HCT116 (cell line): ENCODE data around the gene ALK. TPM values are rescaled to one million over a fixed set of nuclear protein-coding genes. Genes with fewer than 3 reads are reported as not detected.

ENCODE experiments used
- ATAC-seq: fragments of 200-7000 bp; cut with Tn5 transposase; 2 replicates; pipeline ENCODE4 v1.9.1; 2020; ENCODE audit warnings: mild to moderate bottlenecking, moderate library complexity
- BruUV-seq: library from RNA; stranded (reverse); fragments of 400-500 nt; replicated peaks from 2 replicates; lab custom pipeline; 2021; lab: Mats Ljungman, UMichigan
- CTCF ChIA-PET: fragments of 300-600 bp; sonication (Branson Sonifier 250); formaldehyde crosslinking; loops from one replicate; lab custom pipeline; 2021; ENCODE audit warnings: antibody characterized with exemption; lab: Charles Lee
- POLR2A ChIA-PET: fragments of 300-600, 350-600 bp; sonication (Branson Sonifier 250); formaldehyde crosslinking; loops from one replicate; lab custom pipeline; 2021; ENCODE audit warnings: antibody characterized with exemption; lab: Charles Lee
- RAD21 ChIA-PET, 2 experiments: fragments of 300-600 bp; sonication (Branson Sonifier 250); formaldehyde crosslinking; loops; one replicate each; lab custom pipeline; 2023; ENCODE audit warnings: low total read pairs in 2 of 2; ENCODE audit not compliant: uncharacterized antibody in 2 of 2, unreplicated experiment in 2 of 2, low non-redundant PET in 1 of 2; lab: Charles Lee
- DNase-seq: peaks from one replicate; pipeline ENCODE4 v3.0.0-alpha.2; 2010; ENCODE audit warnings: low read depth, low spot score
- H2AFZ ChIP-seq: fragments of 200-600 bp; shearing (Covaris generic), sonication (generic); 2 replicates; pipeline ENCODE4 v1.6.1; 2017; ENCODE audit warnings: low read depth, mixed run types, mixed read lengths, antibody characterized with exemption, low read length; ENCODE audit not compliant: poor library complexity, severe bottlenecking
- H3K27ac ChIP-seq: 2 replicates; pipeline ENCODE4 v1.5.1; 2012; ENCODE audit warnings: low read depth, low read length
- H3K27me3 ChIP-seq: fragments of 200-600 bp; sonication (generic); 2 replicates; pipeline ENCODE4 v1.6.1; 2016; ENCODE audit warnings: mixed run types, low read length, mixed read lengths; ENCODE audit not compliant: insufficient read depth
- H3K36me3 ChIP-seq, 2 experiments: fragments of 200-500 bp in 1 of 2; fragments of 200-600 bp in 1 of 2; sonication (Bioruptor generic) in 1 of 2; sonication (generic) in 1 of 2; 2 replicates each; pipeline versions ENCODE4 v1.5.1 to v1.6.1; 2014 to 2016; ENCODE audit warnings: low read length in 2 of 2, inconsistent platforms in 1 of 2, mixed read lengths in 1 of 2, mixed run types in 1 of 2; ENCODE audit not compliant: insufficient read depth in 2 of 2, control insufficient read depth in 1 of 2
- H3K4me1 ChIP-seq, 2 experiments: fragments of 200-600 bp in 1 of 2; sonication (generic) in 1 of 2; 2 replicates each; pipeline versions ENCODE4 v1.5.1 to v1.6.1; 2012 to 2017; ENCODE audit warnings: low read length in 2 of 2, inconsistent platforms in 1 of 2, mild to moderate bottlenecking in 1 of 2, mixed read lengths in 1 of 2, mixed run types in 1 of 2, moderate library complexity in 1 of 2; ENCODE audit not compliant: insufficient read depth in 2 of 2, control insufficient read depth in 1 of 2
- H3K4me2 ChIP-seq: fragments of 200-600 bp; sonication (generic); 2 replicates; pipeline ENCODE4 v1.6.1; 2017; ENCODE audit warnings: mixed run types, low read length, mixed read lengths
- H3K4me3 ChIP-seq, 2 experiments: fragments of 200-600 bp in 1 of 2; sonication (generic) in 1 of 2; replicated peaks in 1 of 2; 2 replicates each; pipeline ENCODE4 v1.5.1; 2011 to 2016; ENCODE audit warnings: low read length in 2 of 2, control low read depth in 1 of 2, low read depth in 1 of 2, mild to moderate bottlenecking in 1 of 2, mixed read lengths in 1 of 2, mixed run types in 1 of 2
- H3K79me2 ChIP-seq: fragments of 200-600 bp; sonication (generic); 2 replicates; pipeline ENCODE4 v1.6.1; 2017; ENCODE audit warnings: mild to moderate bottlenecking, mixed run types, low read length, moderate library complexity, mixed read lengths; ENCODE audit not compliant: insufficient read depth
- H3K9ac ChIP-seq: fragments of 200-600 bp; sonication (generic); 2 replicates; pipeline ENCODE4 v1.6.1; 2016; ENCODE audit warnings: low read length, mixed read lengths
- H3K9me2 ChIP-seq: fragments of 200-600 bp; sonication (generic), shearing (Covaris generic); 2 replicates; pipeline ENCODE4 v1.6.1; 2017; ENCODE audit warnings: mixed run types, mild to moderate bottlenecking, moderate library complexity; ENCODE audit not compliant: insufficient read depth
- H3K9me3 ChIP-seq, 2 experiments: fragments of 200-500 bp in 1 of 2; fragments of 200-600 bp in 1 of 2; sonication (Bioruptor generic) in 1 of 2; sonication (generic) in 1 of 2; 2 replicates each; pipeline ENCODE4 v1.6.1; 2014 to 2017; ENCODE audit warnings: low read length in 2 of 2, mixed read lengths in 2 of 2, inconsistent platforms in 1 of 2, low read depth in 1 of 2, mild to moderate bottlenecking in 1 of 2, mixed run types in 1 of 2, moderate library complexity in 1 of 2; ENCODE audit not compliant: control insufficient read depth in 1 of 2, insufficient read depth in 1 of 2
- H4K20me1 ChIP-seq: fragments of 200-600 bp; sonication (generic), shearing (Covaris generic); 2 replicates; pipeline ENCODE4 v1.6.1; 2017; ENCODE audit warnings: mixed run types, mild to moderate bottlenecking, moderate library complexity; ENCODE audit not compliant: insufficient read depth
- ATF3 ChIP-seq: IDR thresholded peaks from 2 replicates; pipeline ENCODE4 v1.6.1; 2012
- CTCF ChIP-seq, 3 experiments: fragments of 200-600 bp in 1 of 3; sonication (generic) in 1 of 3; IDR thresholded peaks in 2 of 3; conservative IDR thresholded peaks in 1 of 3; 2 replicates each; pipeline ENCODE4 v1.5.1; 2012 to 2017; ENCODE audit warnings: low read depth in 2 of 3, low read length in 2 of 3, antibody characterized with exemption in 1 of 3, borderline replicate concordance in 1 of 3, control low read depth in 1 of 3, mild to moderate bottlenecking in 1 of 3, mixed read lengths in 1 of 3, mixed run types in 1 of 3, moderate library complexity in 1 of 3; ENCODE audit not compliant: insufficient read depth in 1 of 3
- FOSL1 ChIP-seq: IDR thresholded peaks from 2 replicates; pipeline ENCODE4 v1.6.1; 2012; ENCODE audit warnings: low read depth
- JUND ChIP-seq: IDR thresholded peaks from 2 replicates; pipeline ENCODE4 v1.6.1; 2012
- MAX ChIP-seq: IDR thresholded peaks from 2 replicates; pipeline ENCODE4 v1.6.1; 2012
- REST ChIP-seq: IDR thresholded peaks from 2 replicates; pipeline ENCODE4 v1.6.1; 2012; ENCODE audit warnings: low read depth
- ZBTB33 ChIP-seq: IDR thresholded peaks from 2 replicates; pipeline ENCODE4 v1.6.1; 2011; ENCODE audit warnings: mild to moderate bottlenecking, low read length, moderate library complexity; ENCODE audit not compliant: insufficient replicate concordance; ENCODE audit errors: extremely low read depth
- ZFX ChIP-seq: fragments of 450-650 bp; IDR thresholded peaks from 2 replicates; pipeline ENCODE4 v1.6.1; 2017
- intact Hi-C: fragments of 100-400 bp; cut with micrococcal nuclease; formaldehyde crosslinking; loops from 2 replicates; pipeline ENCODE4 v1.10.0; 2022
- total RNA-seq: library from RNA; stranded (reverse); gene quantifications from one replicate; pipeline ENCODE4 v1.2.1, GENCODE V29; 2021; ENCODE audit not compliant: unreplicated experiment

ALK gene
- total RNA-seq, 1 experiment from 2014 or later, result not detected

- no peak for TF ChIP-seq ZBTB33
- no peak for TF ChIP-seq REST
These were observed 469.4 kb downstream of the ALK start (continued) for GRCh38 chr2:29452036-29452435.

GRCh38 chr2:29450596-29451222, 470.7 kb downstream of the ALK start:
- intact Hi-C loops, result no loop called here
- DNase-seq (no peak), ATAC-seq (no peak)
- H2AFZ ChIP-seq, result no peak overlapping the region
- no peaks in the 10 kb centered on the region for H3K36me3 ChIP-seq
- no peaks in the 10 kb centered on the region for H3K9me2 ChIP-seq
- RAD21 ChIA-PET, result no interaction called here
- no peak overlapping the region for H3K9ac ChIP-seq
- no peaks in the 10 kb centered on the region for H4K20me1 ChIP-seq
- no peaks in the 10 kb centered on the region for H3K4me1 ChIP-seq
- H3K79me2 ChIP-seq, result no peaks in the 10 kb centered on the region
- no peaks in the 10 kb centered on the region for H3K9me3 ChIP-seq
- H3K4me3 ChIP-seq, result no peak overlapping the region
- H3K27me3 ChIP-seq, result peaks cover 46% of the 10 kb centered on the region
- POLR2A ChIA-PET, result no interaction called here
- no TSS peak for BruUV-seq
- CTCF ChIA-PET, result no interaction called here
- H3K4me2 ChIP-seq, result no peak overlapping the region
- no peak overlapping the region for H3K27ac ChIP-seq
- no peak for TF ChIP-seq CTCF (IDR thresholded peaks at IDR 0.05 in 2 of 3, conservative IDR thresholded peaks at IDR 0.05 in 1 of 3; ENCODE audit: borderline replicate concordance in 1 of 3, insufficient read depth in 1 of 3, low read depth in 2 of 3, low read length in 2 of 3)
- no peak for TF ChIP-seq REST
- no peak for TF ChIP-seq ZFX
- no peak for TF ChIP-seq MAX
- no peak for TF ChIP-seq JUND
- no peak for TF ChIP-seq ATF3
- TF ChIP-seq FOSL1, result no peak
